EL (cell line): ENCODE data around the gene TNRC18.
"Not testable (repeated sequence)": the region's sequence is repeated elsewhere in the genome, so short reads cannot be mapped to it uniquely, and the experiment has no call there.

Experiments
- DNase-seq: peaks from one replicate; pipeline ENCODE4 v3.0.0-alpha.2; 2016

The TNRC18 gene

DNA sequence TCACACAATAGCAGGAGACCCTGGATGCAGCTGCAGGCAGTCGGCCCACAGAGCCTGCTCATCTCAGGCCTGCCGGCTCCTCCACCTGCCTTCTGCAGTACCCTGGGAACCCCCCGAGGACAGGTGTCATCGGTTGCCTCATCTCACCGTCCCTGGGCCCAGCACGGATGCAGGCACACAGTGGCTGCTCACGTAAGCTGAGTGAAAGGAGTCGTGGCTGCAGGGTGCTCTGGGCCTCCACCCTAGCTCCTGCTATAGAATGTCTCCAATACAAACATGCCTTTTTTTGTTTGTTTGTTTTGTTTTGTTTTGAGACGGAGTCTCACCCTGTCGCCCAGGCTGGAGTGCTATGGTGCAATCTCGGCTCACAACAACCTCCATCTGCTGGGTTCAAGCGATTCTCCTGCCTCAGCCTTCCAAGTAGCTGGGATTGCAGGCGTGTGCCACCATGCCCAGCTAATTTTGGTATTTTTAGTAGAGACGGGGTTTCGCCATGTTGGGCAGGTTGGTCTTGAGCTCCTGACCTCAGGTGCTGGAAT, 163.0 kb downstream of the TNRC18 start:
- not testable (repeated sequence) for DNase-seq
